Measurements from ENCODE around the gene ARID4B.

Gene ARID4B

GRCh38 chr1:235324296-235324695, 3.7 kb downstream of the ARID4B start:
- no peak for DNase-seq (ENCODE audit: low read depth)
- no peak overlapping the region for H3K4me3 ChIP-seq (ENCODE audit: low read length)
- TF ChIP-seq, protein P1, sequence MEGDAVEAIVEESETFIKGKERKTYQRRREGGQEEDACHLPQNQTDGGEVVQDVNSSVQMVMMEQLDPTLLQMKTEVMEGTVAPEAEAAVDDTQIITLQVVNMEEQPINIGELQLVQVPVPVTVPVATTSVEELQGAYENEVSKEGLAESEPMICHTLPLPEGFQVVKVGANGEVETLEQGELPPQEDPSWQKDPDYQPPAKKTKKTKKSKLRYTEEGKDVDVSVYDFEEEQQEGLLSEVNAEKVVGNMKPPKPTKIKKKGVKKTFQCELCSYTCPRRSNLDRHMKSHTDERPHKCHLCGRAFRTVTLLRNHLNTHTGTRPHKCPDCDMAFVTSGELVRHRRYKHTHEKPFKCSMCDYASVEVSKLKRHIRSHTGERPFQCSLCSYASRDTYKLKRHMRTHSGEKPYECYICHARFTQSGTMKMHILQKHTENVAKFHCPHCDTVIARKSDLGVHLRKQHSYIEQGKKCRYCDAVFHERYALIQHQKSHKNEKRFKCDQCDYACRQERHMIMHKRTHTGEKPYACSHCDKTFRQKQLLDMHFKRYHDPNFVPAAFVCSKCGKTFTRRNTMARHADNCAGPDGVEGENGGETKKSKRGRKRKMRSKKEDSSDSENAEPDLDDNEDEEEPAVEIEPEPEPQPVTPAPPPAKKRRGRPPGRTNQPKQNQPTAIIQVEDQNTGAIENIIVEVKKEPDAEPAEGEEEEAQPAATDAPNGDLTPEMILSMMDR (IDR thresholded peaks at IDR 0.05; ENCODE audit: insufficient read depth, low read depth, low read length, missing control alignments), result no peak

DNA sequence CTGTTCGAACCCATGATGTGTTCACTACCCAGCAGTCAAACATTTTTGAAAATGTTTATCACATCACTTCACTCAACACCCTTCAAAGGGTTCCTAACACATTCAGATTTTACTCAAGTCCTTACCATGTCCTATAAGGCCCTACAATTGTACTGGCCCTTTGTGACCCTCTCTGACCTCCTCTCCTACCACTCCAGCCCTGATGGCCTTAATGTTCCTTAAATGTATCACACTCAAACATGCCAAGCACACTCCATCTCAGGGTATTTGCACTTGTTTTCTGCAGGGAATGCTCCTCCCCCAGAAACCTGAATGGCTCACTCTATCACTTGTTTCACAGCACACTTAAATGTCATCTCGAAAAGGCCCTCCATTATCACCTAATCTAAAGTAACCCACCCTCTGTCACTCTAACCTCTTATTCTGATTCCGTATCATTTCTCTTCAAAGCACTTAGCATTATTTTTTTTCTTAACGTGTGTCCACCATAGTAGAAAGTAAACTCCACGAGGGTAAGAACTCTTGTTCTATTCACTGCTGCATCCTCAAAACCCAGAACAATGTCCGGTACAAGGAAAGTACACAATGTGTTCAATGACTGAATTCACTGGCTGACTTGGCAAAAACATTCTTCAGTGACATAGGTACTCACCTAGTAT, 7.3 kb downstream of the ARID4B start:
- no peak for DNase-seq (ENCODE audit: low read depth)
- H3K4me3 ChIP-seq (ENCODE audit: low read length), result no peak overlapping the region
- TF ChIP-seq, protein P1 (IDR thresholded peaks at IDR 0.05; ENCODE audit: insufficient read depth, low read depth, low read length, missing control alignments), result no peak

- H3K4me3 ChIP-seq (ENCODE audit: low read length), result no peak overlapping the region
- DNase-seq (ENCODE audit: low read depth), result no peak
- TF ChIP-seq, protein P1 (IDR thresholded peaks at IDR 0.05; ENCODE audit: insufficient read depth, low read depth, low read length, missing control alignments), result no peak
Measured at GRCh38 chr1:235319255-235319654, 8.7 kb downstream of the ARID4B start.

DNA sequence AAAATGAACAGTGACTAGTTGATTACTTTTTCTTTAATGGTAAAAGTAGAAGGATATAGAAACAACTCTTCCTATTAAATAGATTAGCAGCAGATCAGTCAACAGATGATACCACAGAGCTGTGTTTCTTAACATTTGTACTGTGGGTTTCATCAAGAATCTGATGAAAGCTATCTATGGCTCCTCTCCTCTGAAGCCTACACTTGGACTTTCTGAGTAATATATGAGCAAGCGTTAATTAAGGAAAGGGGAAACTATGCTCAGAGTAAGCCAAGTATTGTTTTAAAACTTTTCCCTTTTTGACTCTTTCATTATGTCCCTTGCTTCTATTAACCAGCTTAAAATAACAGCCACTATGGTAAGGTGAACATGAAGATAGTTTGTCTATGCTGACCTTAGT, 10.8 kb downstream of the ARID4B start:
- H3K4me3 ChIP-seq (ENCODE audit: low read length), result no peak overlapping the region
- DNase-seq (ENCODE audit: low read depth), result peak; percentile 33
- TF ChIP-seq, protein P1 (IDR thresholded peaks at IDR 0.05; ENCODE audit: insufficient read depth, low read depth, low read length, missing control alignments), result no peak

DNA sequence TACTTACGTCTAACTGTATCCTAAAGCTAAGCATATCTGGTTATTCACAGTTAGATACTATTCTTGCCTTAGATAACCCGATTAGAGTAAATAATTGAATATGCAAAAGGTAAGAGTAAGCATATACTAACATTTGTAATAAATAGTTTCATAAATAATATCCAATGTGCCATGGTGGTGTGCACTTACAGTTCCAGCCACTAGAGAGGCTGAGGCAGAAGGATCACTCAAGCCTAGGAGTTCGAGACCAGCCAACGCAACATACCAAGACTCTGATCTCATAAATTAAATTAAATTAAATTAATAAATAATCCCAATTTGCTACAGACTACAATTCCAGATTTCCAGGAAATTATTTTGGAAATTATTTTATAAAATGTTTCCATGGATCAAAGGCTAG, 12.2 kb downstream of the ARID4B start:
- no peak for DNase-seq (ENCODE audit: low read depth)
- TF ChIP-seq, protein P1 (IDR thresholded peaks at IDR 0.05; ENCODE audit: insufficient read depth, low read depth, low read length, missing control alignments), result no peak
- H3K4me3 ChIP-seq (ENCODE audit: low read length), result no peak overlapping the region

GRCh38 chr1:235315173-235315572, 12.8 kb downstream of the ARID4B start:
- TF ChIP-seq, protein P1 (IDR thresholded peaks at IDR 0.05; ENCODE audit: insufficient read depth, low read depth, low read length, missing control alignments), result no peak
- H3K4me3 ChIP-seq (ENCODE audit: low read length), result no peak overlapping the region
- DNase-seq (ENCODE audit: low read depth), result no peak

Data from epithelial cell of esophagus (primary cell).